Central memory CD8-positive, alpha-beta T cell (primary cell): ENCODE measurements around the gene ZMYM4.

Experiments used
- ATAC-seq: fragments of 150-1000 bp; cut with Tn5 transposase; replicated peaks from 2 replicates; pipeline ENCODE4 v1.10.0; 2022; ENCODE audit warnings: mild to moderate bottlenecking, moderate FRiP score, moderate number of reproducible peaks; ENCODE audit not compliant: poor library complexity, severe bottlenecking; ENCODE audit errors: extremely low read depth
- DNase-seq, 2 donors: peaks; one replicate each; pipeline ENCODE4 v3.0.0; 2021; ENCODE audit warnings: low spot score in 2 of 2
- H3K27ac Mint-ChIP-seq: one replicate; pipeline ENCODE4 v1.8.0; 2022; ENCODE audit warnings: low read depth, mild to moderate bottlenecking, moderate library complexity, mixed read lengths
- H3K27me3 Mint-ChIP-seq: one replicate; pipeline ENCODE4 v1.8.0; 2022; ENCODE audit warnings: mixed read lengths
- H3K36me3 Mint-ChIP-seq: one replicate; pipeline ENCODE4 v1.8.0; 2022; ENCODE audit warnings: mild to moderate bottlenecking, moderate library complexity, mixed read lengths; ENCODE audit not compliant: insufficient read depth
- H3K4me1 Mint-ChIP-seq: one replicate; pipeline ENCODE4 v1.8.0; 2022; ENCODE audit warnings: mixed read lengths
- H3K4me3 Mint-ChIP-seq: one replicate; pipeline ENCODE4 v1.8.0; 2022; ENCODE audit warnings: mild to moderate bottlenecking, moderate library complexity, mixed read lengths
- H3K9me3 Mint-ChIP-seq: one replicate; pipeline ENCODE4 v1.8.0; 2022; ENCODE audit warnings: mixed read lengths

The ZMYM4 gene

GRCh38 chr1:35259561-35259960, 8.9 kb upstream of the ZMYM4 start:
- DNase-seq (no peak), ATAC-seq (no peak)
- peaks cover 32% of the 10 kb centered on the region for H3K27me3 Mint-ChIP-seq
- no peak overlapping the region for H3K27ac Mint-ChIP-seq
- H3K9me3 Mint-ChIP-seq: no peaks in the 10 kb centered on the region
- H3K4me3 Mint-ChIP-seq: no peak overlapping the region
- H3K4me1 Mint-ChIP-seq: no peaks in the 10 kb centered on the region
- H3K36me3 Mint-ChIP-seq: no peaks in the 10 kb centered on the region

- Mint-ChIP-seq H3K36me3 (no peaks in the 10 kb centered on the region), H3K9me3 (no peaks in the 10 kb centered on the region), H3K27ac (no peak overlapping the region), H3K4me1 (no peaks in the 10 kb centered on the region), H3K27me3 (peaks cover 46% of the 10 kb centered on the region), H3K4me3 (no peak overlapping the region)
- ATAC-seq: no peak
- DNase-seq: no peak
Observed at GRCh38 chr1:35261412-35262120, 6.9 kb upstream of the ZMYM4 start.

GRCh38 chr1:35264035-35264434, 4.5 kb upstream of the ZMYM4 start:
- ATAC-seq (no peak), DNase-seq (no peak)
- H3K27ac Mint-ChIP-seq: no peak overlapping the region
- H3K4me3 Mint-ChIP-seq: no peak overlapping the region
- H3K36me3 Mint-ChIP-seq: peaks cover 6% of the 10 kb centered on the region
- peaks cover 6% of the 10 kb centered on the region for H3K4me1 Mint-ChIP-seq
- peaks cover 36% of the 10 kb centered on the region for H3K27me3 Mint-ChIP-seq
- no peaks in the 10 kb centered on the region for H3K9me3 Mint-ChIP-seq

- peaks cover 11% of the 10 kb centered on the region for H3K4me1 Mint-ChIP-seq
- ATAC-seq (no peak), DNase-seq (no peak)
- no peak overlapping the region for H3K4me3 Mint-ChIP-seq
- H3K36me3 Mint-ChIP-seq: peaks cover 6% of the 10 kb centered on the region
- H3K27ac Mint-ChIP-seq: no peak overlapping the region
- H3K27me3 Mint-ChIP-seq: peaks cover 36% of the 10 kb centered on the region
- no peaks in the 10 kb centered on the region for H3K9me3 Mint-ChIP-seq
Observed at GRCh38 chr1:35264871-35265270, 3.6 kb upstream of the ZMYM4 start.

GRCh38 chr1:35266306-35266705, 2.2 kb upstream of the ZMYM4 start:
- ATAC-seq (no peak), DNase-seq (no peak)
- Mint-ChIP-seq H3K4me3 (no peak overlapping the region), H3K9me3 (no peaks in the 10 kb centered on the region), H3K27me3 (peaks cover 36% of the 10 kb centered on the region), H3K4me1 (peaks cover 18% of the 10 kb centered on the region), H3K27ac (no peak overlapping the region), H3K36me3 (peaks cover 6% of the 10 kb centered on the region)

GRCh38 chr1:35269201-35269988, 886 bp downstream of the ZMYM4 start:
- Mint-ChIP-seq H3K9me3 (no peaks in the 10 kb centered on the region), H3K4me1 (peaks cover 29% of the 10 kb centered on the region), H3K27ac (peak overlapping the region; percentile 83), H3K36me3 (peaks cover 11% of the 10 kb centered on the region), H3K4me3 (peak overlapping the region; percentile 84), H3K27me3 (peaks cover 16% of the 10 kb centered on the region)
- DNase-seq (no peak), ATAC-seq (no peak)

- peak overlapping the region; percentile 84 for H3K4me3 Mint-ChIP-seq
- DNase-seq (no peak), ATAC-seq (no peak)
- H3K36me3 Mint-ChIP-seq: peaks cover 11% of the 10 kb centered on the region
- peaks cover 10% of the 10 kb centered on the region for H3K27me3 Mint-ChIP-seq
- H3K9me3 Mint-ChIP-seq: no peaks in the 10 kb centered on the region
- H3K27ac Mint-ChIP-seq: peak overlapping the region; percentile 83
- H3K4me1 Mint-ChIP-seq: peaks cover 29% of the 10 kb centered on the region
Observed at GRCh38 chr1:35269989-35270289, 1.4 kb downstream of the ZMYM4 start.

GRCh38 chr1:35270836-35271235, 2.3 kb downstream of the ZMYM4 start:
- Mint-ChIP-seq H3K36me3 (peaks cover 11% of the 10 kb centered on the region), H3K27me3 (peaks cover 1% of the 10 kb centered on the region), H3K9me3 (no peaks in the 10 kb centered on the region), H3K4me3 (peak overlapping the region; percentile 8), H3K4me1 (peaks cover 29% of the 10 kb centered on the region), H3K27ac (no peak overlapping the region)
- DNase-seq (no peak), ATAC-seq (no peak)

- peaks cover 31% of the 10 kb centered on the region for H3K4me1 Mint-ChIP-seq
- H3K27ac Mint-ChIP-seq: no peak overlapping the region
- peaks cover 5% of the 10 kb centered on the region for H3K36me3 Mint-ChIP-seq
- ATAC-seq: no peak
- no peaks in the 10 kb centered on the region for H3K27me3 Mint-ChIP-seq
- DNase-seq: no peak
- no peak overlapping the region for H3K4me3 Mint-ChIP-seq
- H3K9me3 Mint-ChIP-seq: no peaks in the 10 kb centered on the region
Observed at GRCh38 chr1:35274197-35274596, 5.7 kb downstream of the ZMYM4 start.

GRCh38 chr1:35278886-35279554, 10.5 kb downstream of the ZMYM4 start:
- Mint-ChIP-seq H3K36me3 (peaks cover 3% of the 10 kb centered on the region), H3K4me3 (no peak overlapping the region), H3K9me3 (no peaks in the 10 kb centered on the region), H3K27ac (no peak overlapping the region), H3K27me3 (no peaks in the 10 kb centered on the region), H3K4me1 (peaks cover 23% of the 10 kb centered on the region)
- ATAC-seq (no peak), DNase-seq (no peak)

- ATAC-seq: no peak
- Mint-ChIP-seq H3K4me3 (no peak overlapping the region), H3K9me3 (no peaks in the 10 kb centered on the region), H3K4me1 (peaks cover 23% of the 10 kb centered on the region), H3K36me3 (peaks cover 2% of the 10 kb centered on the region), H3K27me3 (no peaks in the 10 kb centered on the region), H3K27ac (no peak overlapping the region)
- no peak for DNase-seq
Observed at GRCh38 chr1:35279555-35279904, 11.0 kb downstream of the ZMYM4 start.

GRCh38 chr1:35280006-35280405, 11.5 kb downstream of the ZMYM4 start:
- ATAC-seq (no peak), DNase-seq (no peak)
- Mint-ChIP-seq H3K4me1 (peaks cover 27% of the 10 kb centered on the region), H3K9me3 (no peaks in the 10 kb centered on the region), H3K36me3 (peaks cover 2% of the 10 kb centered on the region), H3K4me3 (no peak overlapping the region), H3K27me3 (no peaks in the 10 kb centered on the region), H3K27ac (peak overlapping the region; percentile 42)

- Mint-ChIP-seq H3K36me3 (peaks cover 2% of the 10 kb centered on the region), H3K27me3 (no peaks in the 10 kb centered on the region), H3K4me3 (no peak overlapping the region), H3K9me3 (no peaks in the 10 kb centered on the region), H3K27ac (no peak overlapping the region), H3K4me1 (peaks cover 33% of the 10 kb centered on the region)
- DNase-seq: no peak
- ATAC-seq: no peak
Observed at GRCh38 chr1:35281565-35281964, 13.1 kb downstream of the ZMYM4 start.
